HG03460 (cell line): ENCODE measurements around the gene VEZF1.

ENCODE experiments used
- ATAC-seq: cut with Tn5 transposase; IDR thresholded peaks from one replicate; pipeline ENCODE4 v1.9.1; 2021; ENCODE audit not compliant: unreplicated experiment

VEZF1 gene

GRCh38 chr17:57929386-57929785, 58.7 kb downstream of the VEZF1 start:
- no peak for ATAC-seq

- no peak for ATAC-seq
Measured at GRCh38 chr17:57928928-57929327, 59.1 kb downstream of the VEZF1 start.

GRCh38 chr17:57927048-57927723, 60.9 kb downstream of the VEZF1 start:
- ATAC-seq = no peak

- no peak for ATAC-seq
Measured at GRCh38 chr17:57926723-57927047, 61.4 kb downstream of the VEZF1 start.

- no peak for ATAC-seq
Measured at GRCh38 chr17:57925361-57925990, 62.6 kb downstream of the VEZF1 start.

- ATAC-seq = no peak
Measured at GRCh38 chr17:57924677-57925076, 63.4 kb downstream of the VEZF1 start.
